ENCODE results near the gene CMTM1.

DNA sequence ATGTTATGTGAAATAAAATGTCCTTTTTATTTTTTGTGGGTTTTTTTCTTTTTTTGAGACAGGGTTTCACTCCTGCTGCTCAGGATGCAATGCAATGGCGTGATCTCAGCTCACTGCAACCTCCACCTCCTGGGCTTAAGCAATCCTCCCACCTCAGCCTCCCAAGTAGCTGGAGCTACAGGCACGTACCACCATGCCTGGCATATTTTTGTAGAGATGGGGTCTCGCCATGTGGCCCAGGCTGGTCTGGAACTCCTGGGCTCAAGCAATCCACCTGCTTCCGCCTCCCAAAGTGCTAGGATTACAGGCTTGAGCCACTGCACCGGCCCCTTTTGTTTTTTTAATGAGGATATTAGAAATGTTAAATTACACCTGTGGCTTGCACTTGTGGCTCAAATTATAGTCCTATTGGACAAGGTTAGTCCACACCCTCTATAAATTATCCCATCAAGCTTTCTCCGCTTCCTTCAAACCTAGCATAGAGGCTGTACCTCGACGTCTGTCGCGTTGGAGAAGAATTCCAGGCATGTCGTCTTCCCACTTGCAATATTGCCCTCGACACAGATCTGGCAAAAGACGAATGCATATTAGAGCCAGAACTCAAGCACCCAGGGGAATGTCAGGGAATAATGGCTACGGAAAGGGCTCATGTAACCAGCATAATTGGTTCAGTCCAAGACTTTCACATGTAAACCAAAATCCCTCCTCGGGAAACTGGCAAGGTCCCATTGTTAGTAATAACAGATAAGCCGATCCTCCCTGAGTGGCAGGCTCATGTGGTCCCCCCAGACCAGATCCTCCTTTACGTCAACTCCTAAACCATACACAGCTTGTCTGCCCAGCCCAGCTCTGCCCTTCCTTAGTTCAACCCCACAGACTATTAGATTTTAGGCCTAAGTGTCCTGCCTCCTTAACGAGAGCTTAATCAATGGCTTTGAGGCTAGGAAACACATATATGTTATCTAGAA lies 24.6 kb upstream of the CMTM1 start:
- TF ChIP-seq, protein P1, sequence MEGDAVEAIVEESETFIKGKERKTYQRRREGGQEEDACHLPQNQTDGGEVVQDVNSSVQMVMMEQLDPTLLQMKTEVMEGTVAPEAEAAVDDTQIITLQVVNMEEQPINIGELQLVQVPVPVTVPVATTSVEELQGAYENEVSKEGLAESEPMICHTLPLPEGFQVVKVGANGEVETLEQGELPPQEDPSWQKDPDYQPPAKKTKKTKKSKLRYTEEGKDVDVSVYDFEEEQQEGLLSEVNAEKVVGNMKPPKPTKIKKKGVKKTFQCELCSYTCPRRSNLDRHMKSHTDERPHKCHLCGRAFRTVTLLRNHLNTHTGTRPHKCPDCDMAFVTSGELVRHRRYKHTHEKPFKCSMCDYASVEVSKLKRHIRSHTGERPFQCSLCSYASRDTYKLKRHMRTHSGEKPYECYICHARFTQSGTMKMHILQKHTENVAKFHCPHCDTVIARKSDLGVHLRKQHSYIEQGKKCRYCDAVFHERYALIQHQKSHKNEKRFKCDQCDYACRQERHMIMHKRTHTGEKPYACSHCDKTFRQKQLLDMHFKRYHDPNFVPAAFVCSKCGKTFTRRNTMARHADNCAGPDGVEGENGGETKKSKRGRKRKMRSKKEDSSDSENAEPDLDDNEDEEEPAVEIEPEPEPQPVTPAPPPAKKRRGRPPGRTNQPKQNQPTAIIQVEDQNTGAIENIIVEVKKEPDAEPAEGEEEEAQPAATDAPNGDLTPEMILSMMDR (conservative IDR thresholded peaks at IDR 0.05; ENCODE audit: low read length), result no peak
- TF ChIP-seq EZH2phosphoT487 (IDR thresholded peaks at IDR 0.05; ENCODE audit: borderline replicate concordance), result no peak
